Heart right ventricle (tissue), 16 donors: Measurements from ENCODE around the gene LMTK2. TPM values are rescaled to one million over a fixed set of nuclear protein-coding genes. Genes with fewer than 3 reads are reported as not detected.

ENCODE experiments used
- ATAC-seq, 8 donors: fragments of 200-7000 bp; cut with Tn5 transposase; one replicate each; pipeline ENCODE4 v1.9.1; 2020; ENCODE audit warnings: mild to moderate bottlenecking in 8 of 8, moderate library complexity in 8 of 8, moderate number of reproducible peaks in 1 of 8
- DNase-seq, 2 donors: peaks; one replicate each; pipeline ENCODE4 v3.0.0-alpha.2; 2020
- H3K27ac ChIP-seq, 10 donors: fragments of 200-600 bp; sonication (generic) in 2 of 10; one replicate each; pipeline versions ENCODE4 v1.5.0 to v1.8.0; 2020 to 2022; ENCODE audit warnings: mild to moderate bottlenecking in 3 of 10
- H3K27me3 ChIP-seq, 7 donors: fragments of 200-600 bp; one replicate each; pipeline ENCODE4 v1.8.0; 2021 to 2022; ENCODE audit warnings: mild to moderate bottlenecking in 2 of 7
- H3K36me3 ChIP-seq, 9 donors: fragments of 200-600 bp; sonication (generic) in 1 of 9; one replicate each; pipeline versions ENCODE4 v1.5.0 to v1.8.0; 2020 to 2022; ENCODE audit warnings: mild to moderate bottlenecking in 2 of 9
- H3K4me1 ChIP-seq, 9 donors: fragments of 200-600 bp; sonication (generic) in 1 of 9; one replicate each; pipeline versions ENCODE4 v1.5.0 to v1.8.0; 2020 to 2022; ENCODE audit warnings: mild to moderate bottlenecking in 4 of 9
- H3K4me3 ChIP-seq, 10 donors: fragments of 200-600 bp; sonication (generic) in 2 of 10; one replicate each; pipeline versions ENCODE4 v1.5.0 to v1.8.0; 2020 to 2022; ENCODE audit warnings: mild to moderate bottlenecking in 7 of 10, moderate library complexity in 2 of 10
- H3K9me3 ChIP-seq, 11 donors: fragments of 200-600 bp in 10 of 11; sonication (generic) in 2 of 11; one replicate each; pipeline versions ENCODE4 v1.5.0 to v1.8.0; 2013 to 2022; ENCODE audit warnings: mild to moderate bottlenecking in 2 of 11, control low read depth in 1 of 11, moderate library complexity in 1 of 11
- WGBS, 2 donors: extraction: QIAGEN DNeasy Blood & Tissue Kit; methylation state at CpG; one replicate each; pipeline ENCODE4 v1.1.7; 2013; ENCODE audit warnings: inconsistent platforms in 1 of 2; 5-methylcytosine and 5-hydroxymethylcytosine counted together
- intact Hi-C, 10 donors: fragments of 100-400 bp; cut with DNase I; formaldehyde crosslinking; loops; one replicate each; pipeline versions ENCODE4 v1.11.1 to v1.14.2; 2022
- polyA plus RNA-seq, 2 donors: library from polyadenylated mRNA; stranded (reverse); fragments of 200-250 nt; gene quantifications; one replicate each; pipeline ENCODE4 v1.2.3, GENCODE V29; 2013
- total RNA-seq, 10 donors: library from RNA; stranded (reverse); fragmentation: NEBNext Ultra II Directional in 3 of 10; extraction: Animal tissue kit (Norgen Biotek cat#: 25700) in 3 of 10; gene quantifications; one replicate each; pipeline versions ENCODE4 v1.2.1 to v1.2.4, GENCODE V29; 2021 to 2023
- TF ChIP-seq, protein P1 (sequence below), 9 donors: fragments of 200-600 bp; sonication (generic) in 2 of 9; IDR thresholded peaks; one replicate each; pipeline versions ENCODE4 v1.5.0 to v1.8.0; 2021 to 2022; ENCODE audit warnings: antibody characterized with exemption in 9 of 9, mild to moderate bottlenecking in 5 of 9, moderate library complexity in 1 of 9
- donor health status: Arrhythmogenic right ventricular cardiomyopathy.
- donor health status: ischemic (EF 13 %, LVEDD 7.1; RV severe dilation, severe dysfunction).
- donor health status: healthy with polysubstance abuse.
- donor health status: DM: no; HTN: yes; CAD: no.
- donor health status: DM: no; HTN: no; CAD: no.
- donor health status: ischemic (EF 25% LVEDD 6.9; RV normal size, moderate dysfunction).
- donor health status: ischemic (EF 25% LVEDD 5.7; RV mildly dilated, moderate dysfunction).
- donor health status: healthy.
- donor health status: DM: yes; HTN: yes; CAD: no.
- donor health status: Ischemic cardiomyopathy.
- donor health status: ischemic (EF 35%, LVEDD 5.7; RV mildly dilated, moderate dysfunction).
- donor health status: nonischemic (EF 11% LVEDD 7.7; RV severe dilation, severe dysfunction).
- donor health status: DM: yes; HTN: yes; CAD: no.
- donor health status: PGD.
- donor health status: ischemic (EF 29% LVEDD 5.4; RV normal size, mild dysfunction).
- donor health status: nonischemic (EF 23%, LVEDD 6.1; RV moderate dilation, normal function).

LMTK2 gene
- total and polyA plus RNA-seq, 12 donors, result 2.9 to 50.2 (median 27.0) TPM

DNA sequence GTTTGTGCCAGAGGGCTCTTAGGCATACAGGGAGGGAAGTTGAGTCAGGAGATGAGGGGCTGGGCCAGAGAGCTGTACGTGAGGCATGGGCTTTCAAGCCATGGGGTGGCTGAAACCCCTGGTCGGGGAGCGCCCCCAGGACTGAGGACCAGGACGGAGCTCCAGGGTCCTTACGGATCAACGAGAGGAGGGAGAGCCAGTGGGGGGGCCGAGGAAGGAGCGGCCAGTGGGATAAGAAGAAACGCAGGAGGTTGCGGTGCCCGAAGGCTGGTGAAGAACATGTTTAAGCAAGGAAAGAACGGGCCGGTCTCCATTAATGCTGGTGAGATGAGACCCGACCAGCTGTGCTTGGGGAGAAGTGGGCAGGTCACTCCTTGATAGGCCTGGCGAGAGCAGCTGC, 61.0 kb downstream of the LMTK2 start:
- H3K9me3 ChIP-seq, result no peaks in the 10 kb centered on the region
- intact Hi-C loops, result loop anchor here (1.0 to 5.0 kb wide), 6 partner anchors 60 to 147 kb away; partner anchors contain the start of gene LMTK2 (in 7 of the 10)
- ATAC-seq (no peak), DNase-seq (no peak)
- H3K4me1 ChIP-seq, result peaks cover 0 to 37% (median 9%) of the 10 kb centered on the region in 9 donors
- 94 to 95% methylated on average over 15 of the region's 15 CpGs for WGBS, 2 donors
- H3K4me3 ChIP-seq, result no peak overlapping the region
- TF ChIP-seq, protein P1, sequence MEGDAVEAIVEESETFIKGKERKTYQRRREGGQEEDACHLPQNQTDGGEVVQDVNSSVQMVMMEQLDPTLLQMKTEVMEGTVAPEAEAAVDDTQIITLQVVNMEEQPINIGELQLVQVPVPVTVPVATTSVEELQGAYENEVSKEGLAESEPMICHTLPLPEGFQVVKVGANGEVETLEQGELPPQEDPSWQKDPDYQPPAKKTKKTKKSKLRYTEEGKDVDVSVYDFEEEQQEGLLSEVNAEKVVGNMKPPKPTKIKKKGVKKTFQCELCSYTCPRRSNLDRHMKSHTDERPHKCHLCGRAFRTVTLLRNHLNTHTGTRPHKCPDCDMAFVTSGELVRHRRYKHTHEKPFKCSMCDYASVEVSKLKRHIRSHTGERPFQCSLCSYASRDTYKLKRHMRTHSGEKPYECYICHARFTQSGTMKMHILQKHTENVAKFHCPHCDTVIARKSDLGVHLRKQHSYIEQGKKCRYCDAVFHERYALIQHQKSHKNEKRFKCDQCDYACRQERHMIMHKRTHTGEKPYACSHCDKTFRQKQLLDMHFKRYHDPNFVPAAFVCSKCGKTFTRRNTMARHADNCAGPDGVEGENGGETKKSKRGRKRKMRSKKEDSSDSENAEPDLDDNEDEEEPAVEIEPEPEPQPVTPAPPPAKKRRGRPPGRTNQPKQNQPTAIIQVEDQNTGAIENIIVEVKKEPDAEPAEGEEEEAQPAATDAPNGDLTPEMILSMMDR (IDR thresholded peaks at IDR 0.05), result no peak
- no peak overlapping the region for H3K27ac ChIP-seq
- H3K27me3 ChIP-seq, result no peaks in the 10 kb centered on the region
- H3K36me3 ChIP-seq, result peaks cover 0 to 30% (median 11%) of the 10 kb centered on the region in 9 donors

- 65 to 72% methylated on average over 17 of the region's 17 CpGs for WGBS, 2 donors
- peak in 1 of 2 donors; percentile 46 for DNase-seq
- Histone ChIP-seq H3K36me3 (peaks cover 0 to 37% (median 15%) of the 10 kb centered on the region in 9 donors), H3K9me3 (no peaks in the 10 kb centered on the region), H3K4me3 (no peak overlapping the region), H3K27me3 (no peaks in the 10 kb centered on the region), H3K4me1 (peaks cover 0 to 33% (median 9%) of the 10 kb centered on the region in 9 donors), H3K27ac (no peak overlapping the region)
- peak in 7 of 8 donors; percentile 34 to 72 (median 62) for ATAC-seq
- intact Hi-C loops, result loop anchor here in 9 of 10 donors (1.0 to 5.0 kb wide), 6 partner anchors 61 to 148 kb away; partner anchors contain the start of gene LMTK2 (in 6 of the 9)
- TF ChIP-seq, protein P1 (IDR thresholded peaks at IDR 0.05), result peak; percentile 65 to 94 (median 85)
Observed at GRCh38 chr7:98168181-98168903, 61.7 kb downstream of the LMTK2 start.

DNA sequence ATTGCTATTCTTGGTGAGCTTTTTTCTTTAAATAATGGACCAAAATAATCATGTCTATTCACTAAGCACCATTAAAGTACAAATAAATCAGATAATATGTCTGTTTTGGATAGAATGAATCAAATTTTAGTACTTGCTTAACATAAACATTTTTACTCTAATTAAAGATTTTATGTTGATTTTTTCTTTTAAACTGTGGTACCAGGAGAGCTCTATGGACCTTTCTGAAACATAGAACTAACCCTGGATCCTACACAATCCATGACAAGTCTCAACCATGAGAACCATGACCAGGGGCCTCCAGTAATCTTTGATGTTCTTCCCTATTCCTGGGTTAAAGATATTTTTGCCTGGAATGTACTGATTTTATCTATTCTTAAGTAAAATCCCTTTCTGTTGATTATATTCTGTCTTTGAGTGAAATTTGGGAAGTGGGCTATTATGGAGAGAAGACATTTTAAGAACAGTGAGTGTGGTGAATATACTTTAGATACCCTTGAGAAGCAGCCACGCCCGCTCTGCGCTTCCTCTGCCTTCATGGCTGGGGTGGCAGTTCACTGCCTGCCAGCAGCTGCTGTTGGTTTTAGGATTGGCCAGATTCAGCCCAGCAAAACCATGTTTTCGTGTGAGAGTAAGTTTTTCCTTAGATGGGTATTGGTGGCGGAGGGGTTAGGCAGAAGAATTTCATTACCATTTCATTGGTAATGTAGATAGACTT, 62.4 kb downstream of the LMTK2 start:
- ATAC-seq (no peak), DNase-seq (no peak)
- intact Hi-C loops, result loop anchor here in 9 of 10 donors (1.0 to 5.0 kb wide), 6 partner anchors 62 to 148 kb away; partner anchors contain the start of gene LMTK2 (in 7 of the 9)
- TF ChIP-seq, protein P1 (IDR thresholded peaks at IDR 0.05), result no peak
- WGBS, 2 donors, result 91 to 93% methylated on average over 5 of the region's 5 CpGs
- no peak overlapping the region for H3K4me3 ChIP-seq
- no peaks in the 10 kb centered on the region for H3K27me3 ChIP-seq
- peaks cover 0 to 26% (median 2%) of the 10 kb centered on the region in 9 donors for H3K4me1 ChIP-seq
- no peaks in the 10 kb centered on the region for H3K9me3 ChIP-seq
- H3K27ac ChIP-seq, result no peak overlapping the region
- H3K36me3 ChIP-seq, result peaks cover 0 to 41% (median 15%) of the 10 kb centered on the region in 9 donors

DNA sequence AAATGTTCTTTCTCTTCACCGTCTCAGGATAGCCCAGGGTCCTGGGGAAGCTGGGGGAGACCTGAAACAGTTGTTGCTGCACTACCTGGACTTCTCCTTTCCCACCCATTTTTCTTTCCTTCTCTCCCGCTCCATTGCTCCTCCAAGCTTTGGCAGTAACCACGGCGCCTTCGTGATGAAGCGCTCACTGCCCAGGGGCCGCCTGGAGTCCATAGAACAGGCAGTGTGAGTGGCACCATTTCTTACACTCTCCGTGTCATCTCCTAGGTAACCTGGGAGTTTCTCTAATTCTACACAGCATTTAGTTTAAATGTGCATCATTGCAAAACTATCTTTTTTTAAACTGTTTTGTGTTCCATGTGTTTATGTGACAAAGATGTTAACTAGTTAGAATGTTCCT, 64.3 kb downstream of the LMTK2 start:
- Histone ChIP-seq H3K27me3 (no peaks in the 10 kb centered on the region), H3K27ac (no peak overlapping the region), H3K36me3 (peaks cover 0 to 60% (median 15%) of the 10 kb centered on the region in 9 donors), H3K9me3 (no peaks in the 10 kb centered on the region), H3K4me1 (peaks cover 0 to 25% (median 3%) of the 10 kb centered on the region in 9 donors), H3K4me3 (no peak overlapping the region)
- no peak for DNase-seq
- intact Hi-C loops, result no loop called here
- WGBS, 2 donors, result 91 to 94% methylated on average over 8 of the region's 8 CpGs
- TF ChIP-seq, protein P1 (IDR thresholded peaks at IDR 0.05), result no peak
- ATAC-seq, result no peak
